GM20000 (cell line): Measurements from ENCODE around the gene KIRREL3.

Source experiments
- DNase-seq: peaks from one replicate; pipeline ENCODE4 v3.0.0; 2012; ENCODE audit warnings: low spot score
- CTCF ChIP-seq: IDR thresholded peaks from 2 replicates; pipeline ENCODE4 v1.5.1; 2012; ENCODE audit warnings: mild to moderate bottlenecking, control low read depth; ENCODE audit errors: extremely low read depth, missing control alignments

KIRREL3 gene

GRCh38 chr11:126546694-126547093 lies 453.9 kb downstream of the KIRREL3 start:
- DNase-seq: no peak
- no peak for TF ChIP-seq CTCF

GRCh38 chr11:126546191-126546590 lies 454.4 kb downstream of the KIRREL3 start:
- TF ChIP-seq CTCF: no peak
- no peak for DNase-seq

- TF ChIP-seq CTCF: no peak
These were observed 455.5 kb downstream of the KIRREL3 start for GRCh38 chr11:126545057-126545555.

GRCh38 chr11:126544108-126545056 lies 456.2 kb downstream of the KIRREL3 start:
- no peak for DNase-seq

More at GRCh38 chr11:126545057-126545555, 455.5 kb downstream of the KIRREL3 start:
- DNase-seq: no peak

GRCh38 chr11:126543691-126544090 lies 456.9 kb downstream of the KIRREL3 start:
- no peak for DNase-seq
- TF ChIP-seq CTCF: no peak

More at GRCh38 chr11:126544108-126545056, 456.2 kb downstream of the KIRREL3 start:
- TF ChIP-seq CTCF: no peak

- no peak for TF ChIP-seq CTCF
- DNase-seq: no peak
These were observed 458.1 kb downstream of the KIRREL3 start for GRCh38 chr11:126542334-126543015.

- no peak for DNase-seq
- no peak for TF ChIP-seq CTCF
These were observed 462.5 kb downstream of the KIRREL3 start for GRCh38 chr11:126538071-126538470.
